OCI-LY1 (cell line): ENCODE measurements around the gene ABCC6.
"Not testable (repeated sequence)": the region's sequence is repeated elsewhere in the genome, so short reads cannot be mapped to it uniquely, and the experiment has no call there.

Experiments used
- EZH2 ChIP-seq: fragments of 200-600 bp; sonication (generic), shearing (Covaris generic); IDR thresholded peaks from 2 replicates; pipeline ENCODE4 v1.8.0; 2017; ENCODE audit warnings: borderline replicate concordance, mixed run types, mild to moderate bottlenecking, antibody characterized with exemption, low read length, moderate library complexity, mixed read lengths
- TF ChIP-seq, protein P1 (sequence below): fragments of 200-600 bp; sonication (generic), shearing (Covaris generic); IDR thresholded peaks from 2 replicates; pipeline ENCODE4 v1.5.1; 2017; ENCODE audit warnings: mild to moderate bottlenecking, antibody characterized with exemption, low read length, moderate library complexity, mixed read lengths

DNA sequence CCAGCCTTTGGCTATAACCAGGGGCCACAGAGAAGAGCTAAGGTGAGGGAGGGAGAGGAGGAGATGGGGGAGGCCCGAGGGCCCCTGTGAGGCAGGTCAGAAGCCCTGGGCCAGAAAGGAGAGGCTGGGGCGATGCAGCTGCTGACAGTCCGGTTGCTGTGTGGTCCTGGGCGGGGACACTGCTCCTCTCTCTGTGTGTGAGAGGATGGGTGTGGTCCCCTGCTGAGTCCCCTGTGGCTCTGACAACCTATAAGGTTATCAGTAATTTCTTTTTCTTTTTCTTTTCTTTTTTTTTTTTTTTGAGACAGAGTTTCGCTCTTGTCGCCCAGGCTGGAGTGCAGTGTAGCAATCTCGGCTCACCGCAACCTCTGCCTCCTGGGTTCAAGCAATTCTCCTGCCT is 18.7 kb downstream of the ABCC6 start:
- TF ChIP-seq EZH2: not testable (repeated sequence)
- TF ChIP-seq, protein P1, sequence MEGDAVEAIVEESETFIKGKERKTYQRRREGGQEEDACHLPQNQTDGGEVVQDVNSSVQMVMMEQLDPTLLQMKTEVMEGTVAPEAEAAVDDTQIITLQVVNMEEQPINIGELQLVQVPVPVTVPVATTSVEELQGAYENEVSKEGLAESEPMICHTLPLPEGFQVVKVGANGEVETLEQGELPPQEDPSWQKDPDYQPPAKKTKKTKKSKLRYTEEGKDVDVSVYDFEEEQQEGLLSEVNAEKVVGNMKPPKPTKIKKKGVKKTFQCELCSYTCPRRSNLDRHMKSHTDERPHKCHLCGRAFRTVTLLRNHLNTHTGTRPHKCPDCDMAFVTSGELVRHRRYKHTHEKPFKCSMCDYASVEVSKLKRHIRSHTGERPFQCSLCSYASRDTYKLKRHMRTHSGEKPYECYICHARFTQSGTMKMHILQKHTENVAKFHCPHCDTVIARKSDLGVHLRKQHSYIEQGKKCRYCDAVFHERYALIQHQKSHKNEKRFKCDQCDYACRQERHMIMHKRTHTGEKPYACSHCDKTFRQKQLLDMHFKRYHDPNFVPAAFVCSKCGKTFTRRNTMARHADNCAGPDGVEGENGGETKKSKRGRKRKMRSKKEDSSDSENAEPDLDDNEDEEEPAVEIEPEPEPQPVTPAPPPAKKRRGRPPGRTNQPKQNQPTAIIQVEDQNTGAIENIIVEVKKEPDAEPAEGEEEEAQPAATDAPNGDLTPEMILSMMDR: not testable (repeated sequence)
